HEK293T (cell line): ENCODE measurements around the gene SRGAP3.

Experiments
- CTCF ChIA-PET: fragments of 350-600 bp; formaldehyde crosslinking; extraction: SDS; loops from one replicate; lab custom pipeline; 2021; ENCODE audit warnings: antibody characterized with exemption, inconsistent platforms; lab: Yijun Ruan, JAX
- POLR2A ChIA-PET: fragments of 350-600 bp; formaldehyde crosslinking; extraction: SDS; loops from one replicate; lab custom pipeline; 2020; ENCODE audit warnings: antibody characterized with exemption, inconsistent platforms; lab: Yijun Ruan, JAX
- DNase-seq: peaks from one replicate; pipeline ENCODE4 v3.0.0; 2012; ENCODE audit warnings: mixed read lengths; ENCODE audit errors: extremely low spot score
- ARNT ChIP-seq: fragments of 450-650 bp; IDR thresholded peaks from 2 replicates; pipeline ENCODE4 v1.6.1; 2017; ENCODE audit warnings: mild to moderate bottlenecking
- BHLHE40 ChIP-seq: fragments of 450-650 bp; IDR thresholded peaks from 2 replicates; pipeline ENCODE4 v1.6.1; 2016; ENCODE audit warnings: mild to moderate bottlenecking, moderate library complexity, borderline replicate concordance
- CTBP1 ChIP-seq: fragments of 450-650 bp; IDR thresholded peaks from 2 replicates; pipeline ENCODE4 v1.6.1; 2016; ENCODE audit warnings: borderline replicate concordance
- ELF4 ChIP-seq: fragments of 450-650 bp; IDR thresholded peaks from 2 replicates; pipeline ENCODE4 v1.6.1; 2017; ENCODE audit warnings: antibody characterized with exemption
- FOXA1 ChIP-seq: fragments of 450-650 bp; IDR thresholded peaks from 2 replicates; pipeline ENCODE4 v1.6.1; 2016; ENCODE audit warnings: mild to moderate bottlenecking
- FOXK2 ChIP-seq: fragments of 450-650 bp; IDR thresholded peaks from 2 replicates; pipeline ENCODE4 v1.6.1; 2016; ENCODE audit warnings: mild to moderate bottlenecking
- FOXM1 ChIP-seq: fragments of 450-650 bp; IDR thresholded peaks from 2 replicates; pipeline ENCODE4 v1.6.1; 2017; ENCODE audit warnings: mild to moderate bottlenecking, borderline replicate concordance
- HDGF ChIP-seq: fragments of 450-650 bp; IDR thresholded peaks from 2 replicates; pipeline ENCODE4 v1.6.1; 2017; ENCODE audit warnings: antibody characterized with exemption, borderline replicate concordance
- L3MBTL2 ChIP-seq: fragments of 450-650 bp; conservative IDR thresholded peaks from 2 replicates; pipeline ENCODE4 v1.6.1; 2016; ENCODE audit warnings: mild to moderate bottlenecking
- LEF1 ChIP-seq: fragments of 450-650 bp; IDR thresholded peaks from 2 replicates; pipeline ENCODE4 v1.6.1; 2017; ENCODE audit warnings: mild to moderate bottlenecking, borderline replicate concordance
- NFRKB ChIP-seq: fragments of 450-650 bp; IDR thresholded peaks from 2 replicates; pipeline ENCODE4 v1.6.1; 2016; ENCODE audit warnings: mild to moderate bottlenecking, moderate library complexity
- SP1 ChIP-seq: fragments of 450-650 bp; IDR thresholded peaks from 2 replicates; pipeline ENCODE4 v1.6.1; 2017
- SUZ12 ChIP-seq: fragments of 450-650 bp; IDR thresholded peaks from 2 replicates; pipeline ENCODE4 v1.6.1; 2016; ENCODE audit warnings: mild to moderate bottlenecking
- TARDBP ChIP-seq: fragments of 450-650 bp; IDR thresholded peaks from 2 replicates; pipeline ENCODE4 v1.6.1; 2016
- ZNF384 ChIP-seq: fragments of 450-650 bp; IDR thresholded peaks from 2 replicates; pipeline ENCODE4 v1.6.1; 2016
- TF ChIP-seq, protein P1 (sequence below): fragments of 450-650 bp; IDR thresholded peaks from 2 replicates; pipeline ENCODE4 v1.6.1; 2016

Gene SRGAP3

DNA sequence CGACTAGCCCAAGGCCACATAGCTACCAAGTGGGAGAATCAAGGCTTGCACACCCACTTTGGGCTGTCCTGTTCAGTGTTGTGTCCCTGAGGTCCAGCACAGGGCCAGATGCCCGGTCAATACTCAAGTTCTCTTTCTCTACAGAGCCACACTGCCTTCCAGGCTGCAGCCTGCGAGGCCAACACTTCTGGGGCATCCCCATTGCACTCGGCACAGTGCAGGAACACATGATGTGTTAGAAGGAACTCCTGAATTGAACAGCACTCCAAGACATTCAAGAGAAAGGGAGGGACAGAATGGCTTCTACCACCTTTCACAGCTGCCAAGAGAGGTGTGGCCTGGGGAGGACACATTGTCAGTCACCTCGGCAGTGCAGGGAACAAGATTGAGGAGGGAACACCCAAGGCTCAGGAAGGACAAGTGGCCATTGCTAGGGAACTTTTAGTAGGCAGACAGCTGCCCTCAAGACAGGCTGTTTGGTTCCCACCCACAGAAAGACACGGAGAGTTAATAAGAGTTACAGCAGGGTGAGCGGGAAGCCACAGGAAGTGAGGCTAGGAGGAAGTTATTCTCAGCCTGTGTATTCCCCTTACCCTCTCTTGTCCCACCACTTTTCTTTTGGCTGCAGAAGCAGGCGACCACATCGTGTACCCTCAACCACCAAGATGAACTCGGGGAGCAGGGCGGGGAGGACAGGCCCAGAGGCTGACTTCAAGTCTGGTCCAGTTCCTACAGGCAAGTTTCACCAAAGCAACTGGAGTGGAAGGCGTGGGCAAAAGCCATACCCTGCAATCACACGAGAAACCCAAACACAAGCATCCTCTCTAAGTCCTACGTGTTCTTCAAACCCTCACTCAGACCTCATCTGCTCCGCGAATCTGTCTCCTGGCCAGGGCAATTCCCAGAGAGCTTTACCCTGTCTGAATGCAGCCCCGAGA lies 69.4 kb downstream of the SRGAP3 start:
- CTCF ChIA-PET: no interaction called here
- TF ChIP-seq ZNF384: no peak
- TF ChIP-seq HDGF: no peak
- TF ChIP-seq CTBP1: no peak
- no peak for TF ChIP-seq FOXK2
- TF ChIP-seq FOXM1: no peak
- TF ChIP-seq SUZ12: no peak
- TF ChIP-seq L3MBTL2: no peak
- TF ChIP-seq ARNT: no peak
- TF ChIP-seq NFRKB: no peak
- no peak for TF ChIP-seq SP1
- TF ChIP-seq ELF4: no peak
- TF ChIP-seq FOXA1: no peak
- TF ChIP-seq, protein P1, sequence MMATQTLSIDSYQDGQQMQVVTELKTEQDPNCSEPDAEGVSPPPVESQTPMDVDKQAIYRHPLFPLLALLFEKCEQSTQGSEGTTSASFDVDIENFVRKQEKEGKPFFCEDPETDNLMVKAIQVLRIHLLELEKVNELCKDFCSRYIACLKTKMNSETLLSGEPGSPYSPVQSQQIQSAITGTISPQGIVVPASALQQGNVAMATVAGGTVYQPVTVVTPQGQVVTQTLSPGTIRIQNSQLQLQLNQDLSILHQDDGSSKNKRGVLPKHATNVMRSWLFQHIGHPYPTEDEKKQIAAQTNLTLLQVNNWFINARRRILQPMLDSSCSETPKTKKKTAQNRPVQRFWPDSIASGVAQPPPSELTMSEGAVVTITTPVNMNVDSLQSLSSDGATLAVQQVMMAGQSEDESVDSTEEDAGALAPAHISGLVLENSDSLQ: no peak
- TF ChIP-seq LEF1: no peak
- no peak for TF ChIP-seq TARDBP
- TF ChIP-seq BHLHE40: no peak
- POLR2A ChIA-PET: no interaction called here
- DNase-seq: no peak

DNA sequence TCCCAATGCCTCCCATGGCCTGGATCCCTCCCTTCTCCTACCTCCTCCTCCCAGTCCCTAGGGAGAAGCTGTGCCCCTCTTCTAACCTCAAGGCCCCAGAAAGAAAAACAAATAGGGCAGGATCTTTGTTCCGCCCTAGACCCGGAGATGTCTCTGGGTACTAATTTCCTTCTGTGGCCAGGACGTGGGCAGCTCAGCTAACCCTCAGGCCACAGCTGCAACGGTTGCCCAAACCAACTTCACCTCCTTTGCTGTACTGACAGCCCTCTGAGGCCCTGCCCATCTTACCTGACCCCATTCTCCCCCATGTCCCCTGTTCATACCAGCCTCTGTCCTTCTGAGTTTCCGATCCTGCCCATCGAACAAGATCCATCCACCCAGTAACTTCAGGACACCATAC lies 70.7 kb downstream of the SRGAP3 start:
- CTCF ChIA-PET: no interaction called here
- no peak for TF ChIP-seq ARNT
- no peak for TF ChIP-seq FOXK2
- no peak for TF ChIP-seq FOXM1
- no peak for TF ChIP-seq LEF1
- no peak for TF ChIP-seq ELF4
- TF ChIP-seq SP1: no peak
- TF ChIP-seq L3MBTL2: no peak
- no peak for TF ChIP-seq ZNF384
- TF ChIP-seq, protein P1: no peak
- no peak for TF ChIP-seq FOXA1
- no peak for TF ChIP-seq CTBP1
- no peak for TF ChIP-seq BHLHE40
- no peak for TF ChIP-seq TARDBP
- no peak for TF ChIP-seq HDGF
- no peak for TF ChIP-seq NFRKB
- TF ChIP-seq SUZ12: no peak
- POLR2A ChIA-PET: no interaction called here
- no peak for DNase-seq

DNA sequence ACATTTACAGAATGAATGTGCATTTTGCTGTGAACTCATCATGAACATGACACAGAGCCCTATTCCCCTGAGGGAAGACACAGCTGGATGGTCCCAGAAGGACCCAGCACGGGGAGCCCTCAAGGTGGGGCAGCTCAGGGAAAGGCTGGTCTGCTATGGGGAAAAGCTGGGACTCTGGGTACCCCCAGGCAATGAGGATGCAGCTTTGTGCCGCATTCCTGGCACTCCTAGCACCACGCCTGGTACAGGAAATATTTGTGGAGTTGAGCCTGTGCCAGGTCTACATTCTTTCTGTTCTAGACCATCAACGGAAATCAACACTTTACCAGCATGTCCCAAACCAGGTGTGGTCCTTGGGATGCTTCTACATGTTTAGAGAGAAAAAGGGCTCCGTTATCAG lies 74.0 kb downstream of the SRGAP3 start:
- DNase-seq: no peak
- TF ChIP-seq L3MBTL2 (no peak), SP1 (no peak), LEF1 (no peak), SUZ12 (no peak), ARNT (no peak), ZNF384 (no peak), FOXA1 (no peak), NFRKB (no peak), CTBP1 (no peak), HDGF (no peak), FOXK2 (no peak), BHLHE40 (no peak), TARDBP (no peak), FOXM1 (no peak), ELF4 (no peak)
- TF ChIP-seq, protein P1: no peak
- POLR2A ChIA-PET: no interaction called here
- CTCF ChIA-PET: no interaction called here

DNA sequence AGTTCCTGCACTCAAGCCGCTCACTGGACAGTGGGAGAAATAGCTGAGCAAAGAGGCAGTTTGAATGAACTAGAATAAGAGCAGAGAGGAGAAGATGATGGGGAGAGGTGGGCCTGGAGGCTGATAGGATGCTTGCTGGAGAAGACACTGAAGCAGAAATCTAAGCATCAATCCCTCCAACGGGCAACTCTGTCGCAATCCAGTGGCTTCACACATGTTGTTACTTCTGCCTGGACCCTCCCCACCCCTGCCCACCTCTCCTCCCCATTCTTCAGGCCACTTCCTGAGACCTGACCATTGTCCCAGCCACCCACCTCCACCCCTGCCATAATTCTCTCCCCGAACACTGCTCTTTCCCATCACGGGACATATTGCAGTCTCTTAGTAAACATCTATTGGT lies 76.0 kb downstream of the SRGAP3 start:
- ChIA-PET POLR2A (no interaction called here), CTCF (no interaction called here)
- TF ChIP-seq LEF1: no peak
- no peak for TF ChIP-seq CTBP1
- no peak for TF ChIP-seq SUZ12
- no peak for TF ChIP-seq L3MBTL2
- TF ChIP-seq BHLHE40: no peak
- TF ChIP-seq ZNF384: no peak
- no peak for TF ChIP-seq SP1
- no peak for TF ChIP-seq ELF4
- no peak for TF ChIP-seq FOXA1
- TF ChIP-seq FOXM1: no peak
- TF ChIP-seq NFRKB: no peak
- TF ChIP-seq ARNT: no peak
- TF ChIP-seq HDGF: no peak
- DNase-seq: no peak

DNA sequence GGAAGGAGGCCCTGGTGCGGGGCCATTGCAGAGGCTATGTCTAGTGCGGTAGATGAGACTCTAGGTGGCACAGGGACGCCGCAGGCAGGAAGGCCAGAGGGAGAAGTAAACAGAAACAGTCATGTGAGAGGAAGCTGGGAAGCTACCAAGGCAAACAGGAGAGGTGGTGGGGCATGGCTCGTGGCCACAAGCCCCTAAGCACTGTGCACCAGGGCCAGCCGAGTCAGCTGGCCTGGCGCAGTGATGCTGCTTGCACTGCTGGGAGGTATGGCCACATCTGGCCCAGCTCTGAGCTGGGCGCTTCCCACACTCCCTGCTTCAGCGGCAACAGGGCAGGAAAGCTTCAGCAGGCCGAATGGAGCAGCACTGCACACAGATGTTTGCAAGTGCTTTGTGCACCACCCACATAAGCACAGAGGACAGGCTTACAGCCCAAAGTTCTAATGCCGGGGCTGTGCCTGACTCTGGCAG lies 76.6 kb downstream of the SRGAP3 start:
- POLR2A ChIA-PET: no interaction called here
- CTCF ChIA-PET: interaction anchor here (0.8 kb wide), 1 partner anchor 8 kb away, joined by 3 read pairs; no protein-coding TSS in a partner anchor
- no peak for DNase-seq
- TF ChIP-seq ELF4: no peak
- no peak for TF ChIP-seq ZNF384

DNA sequence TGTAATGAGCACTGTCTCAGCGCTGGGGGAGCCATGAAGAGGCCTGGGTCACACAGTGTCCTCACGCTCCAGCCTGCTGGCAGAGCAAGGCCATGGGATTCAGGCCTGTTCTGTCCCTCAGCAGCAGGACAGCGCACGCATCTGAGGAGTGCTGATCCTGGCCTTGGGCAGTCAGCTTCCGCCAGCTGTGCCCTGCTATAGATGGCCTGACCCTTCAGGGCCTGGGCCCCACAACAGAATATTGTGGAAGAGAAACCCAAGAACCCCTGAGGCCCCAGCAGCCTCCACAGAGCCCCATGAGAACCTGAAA lies 78.6 kb downstream of the SRGAP3 start:
- ChIA-PET POLR2A (no interaction called here), CTCF (no interaction called here)
- DNase-seq: no peak
- TF ChIP-seq FOXM1 (no peak), FOXA1 (no peak), ELF4 (no peak), SP1 (no peak)
